ENCODE data around the gene RNF44. TPM values are rescaled to one million over a fixed set of nuclear protein-coding genes. Genes with fewer than 3 reads are reported as not detected.

RNF44 gene
- 103 TPM for total RNA-seq (ENCODE audit: unreplicated experiment)
- long read RNA-seq, partial matches to known transcripts = 2 of 8 reads
- long read RNA-seq, other reads (novel, unspliced or antisense) = 6 of 8 reads

DNA sequence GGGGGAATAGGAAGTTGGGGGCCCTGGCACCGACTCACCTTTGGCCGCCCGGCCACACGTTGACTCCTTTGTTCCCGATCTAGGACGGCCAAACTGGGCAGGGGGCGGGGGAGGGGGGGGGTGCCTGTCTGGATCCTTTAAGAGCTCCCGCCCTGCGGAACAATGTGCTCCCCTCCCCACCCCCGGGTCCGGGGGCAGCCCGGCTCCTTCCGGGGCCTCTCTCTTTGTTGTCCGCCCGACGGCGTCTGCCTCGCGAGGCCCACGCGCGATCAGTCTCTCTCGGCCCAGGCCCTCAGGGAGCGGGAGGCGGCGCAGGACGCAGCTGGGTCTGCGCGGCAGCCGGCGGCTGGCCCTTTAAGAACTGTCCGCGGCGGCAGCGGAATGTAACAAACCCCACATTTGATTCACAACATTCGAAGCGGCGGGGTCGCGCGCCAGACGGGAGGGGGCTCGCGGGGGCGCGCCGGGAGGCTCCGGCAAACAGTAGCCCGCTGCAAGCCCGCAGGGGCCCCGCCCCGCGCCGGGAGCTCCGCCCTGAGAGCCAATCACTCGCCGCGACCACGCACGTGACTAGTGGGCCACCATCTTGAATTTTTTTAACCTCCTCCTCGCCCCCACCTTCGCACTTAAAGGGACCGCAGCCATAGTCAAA is at the start of gene RNF44:
Gene RNF44 (minus strand): TSS at position 501 of the 652 bp plus-strand sequence. CDS start 4,930 bp downstream, outside the sequence.
- H3K4me1 Mint-ChIP-seq (ENCODE audit: unreplicated experiment) = peaks cover 63% of the 10 kb centered on the region
- TF ChIP-seq, protein P1, sequence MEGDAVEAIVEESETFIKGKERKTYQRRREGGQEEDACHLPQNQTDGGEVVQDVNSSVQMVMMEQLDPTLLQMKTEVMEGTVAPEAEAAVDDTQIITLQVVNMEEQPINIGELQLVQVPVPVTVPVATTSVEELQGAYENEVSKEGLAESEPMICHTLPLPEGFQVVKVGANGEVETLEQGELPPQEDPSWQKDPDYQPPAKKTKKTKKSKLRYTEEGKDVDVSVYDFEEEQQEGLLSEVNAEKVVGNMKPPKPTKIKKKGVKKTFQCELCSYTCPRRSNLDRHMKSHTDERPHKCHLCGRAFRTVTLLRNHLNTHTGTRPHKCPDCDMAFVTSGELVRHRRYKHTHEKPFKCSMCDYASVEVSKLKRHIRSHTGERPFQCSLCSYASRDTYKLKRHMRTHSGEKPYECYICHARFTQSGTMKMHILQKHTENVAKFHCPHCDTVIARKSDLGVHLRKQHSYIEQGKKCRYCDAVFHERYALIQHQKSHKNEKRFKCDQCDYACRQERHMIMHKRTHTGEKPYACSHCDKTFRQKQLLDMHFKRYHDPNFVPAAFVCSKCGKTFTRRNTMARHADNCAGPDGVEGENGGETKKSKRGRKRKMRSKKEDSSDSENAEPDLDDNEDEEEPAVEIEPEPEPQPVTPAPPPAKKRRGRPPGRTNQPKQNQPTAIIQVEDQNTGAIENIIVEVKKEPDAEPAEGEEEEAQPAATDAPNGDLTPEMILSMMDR (IDR thresholded peaks at IDR 0.05; ENCODE audit: unreplicated experiment) = no peak
- H3K27ac Mint-ChIP-seq (ENCODE audit: unreplicated experiment) = peak within 1 kb of the TSS; percentile 98
- peak within 1 kb of the TSS; percentile 96 for H3K4me3 Mint-ChIP-seq (ENCODE audit: unreplicated experiment)
- peaks cover 23% of the 10 kb centered on the region for H3K27me3 Mint-ChIP-seq (ENCODE audit: unreplicated experiment)
- no peaks in the 10 kb centered on the region for H3K9me3 Mint-ChIP-seq (ENCODE audit: unreplicated experiment)
- peaks cover 11% of the 10 kb centered on the region for H3K36me3 Mint-ChIP-seq (ENCODE audit: low read depth, unreplicated experiment)
- peak; percentile 98 for DNase-seq (ENCODE audit: low spot score)

DNA sequence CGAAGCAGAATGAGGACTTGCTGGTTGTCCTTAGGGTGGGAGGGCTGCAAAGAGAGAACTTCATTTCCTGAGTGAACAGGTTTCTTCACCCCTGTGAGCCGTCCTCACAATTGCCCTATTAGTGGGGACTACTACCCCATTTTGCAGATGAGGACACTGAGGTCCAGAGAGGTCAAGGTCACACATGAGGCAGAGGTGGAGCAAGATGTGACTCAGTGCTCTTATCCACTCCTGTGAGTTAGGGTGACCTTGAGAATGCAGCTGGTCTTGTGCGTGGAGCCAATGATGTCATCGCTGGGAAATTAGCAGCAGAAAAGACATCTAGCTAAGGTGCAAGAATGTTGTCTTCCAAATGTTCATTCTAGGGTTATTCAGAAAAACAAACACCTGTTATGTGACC is 45.9 kb upstream of the RNF44 start:
- Mint-ChIP-seq H3K36me3 (ENCODE audit: low read depth, unreplicated experiment) (peaks cover 1% of the 10 kb centered on the region), H3K27ac (ENCODE audit: unreplicated experiment) (no peak overlapping the region), H3K4me1 (ENCODE audit: unreplicated experiment) (no peaks in the 10 kb centered on the region), H3K27me3 (ENCODE audit: unreplicated experiment) (peaks cover 4% of the 10 kb centered on the region), H3K9me3 (ENCODE audit: unreplicated experiment) (no peaks in the 10 kb centered on the region), H3K4me3 (ENCODE audit: unreplicated experiment) (no peak overlapping the region)
- TF ChIP-seq, protein P1 (IDR thresholded peaks at IDR 0.05; ENCODE audit: unreplicated experiment) = no peak
- DNase-seq (ENCODE audit: low spot score) = no peak

DNA sequence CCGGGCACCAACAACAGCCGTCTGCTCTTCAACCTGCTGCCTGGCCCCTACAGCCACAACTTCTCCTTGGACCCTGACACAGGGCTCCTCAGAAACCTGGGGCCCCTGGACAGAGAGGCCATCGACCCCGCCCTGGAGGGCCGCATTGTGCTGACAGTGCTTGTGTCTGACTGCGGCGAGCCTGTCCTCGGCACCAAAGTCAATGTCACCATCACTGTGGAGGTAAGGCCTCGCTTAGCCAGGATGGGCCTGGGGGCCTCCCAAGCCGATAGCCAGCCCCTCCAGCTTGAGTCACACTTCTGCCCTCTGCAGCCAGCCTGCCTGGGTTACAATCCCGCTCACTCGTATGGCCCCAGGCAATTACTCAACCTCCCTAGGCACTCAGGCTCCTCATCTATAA is 44.2 kb upstream of the RNF44 start:
- H3K27ac Mint-ChIP-seq (ENCODE audit: unreplicated experiment) = no peak overlapping the region
- H3K36me3 Mint-ChIP-seq (ENCODE audit: low read depth, unreplicated experiment) = no peaks in the 10 kb centered on the region
- TF ChIP-seq, protein P1 (IDR thresholded peaks at IDR 0.05; ENCODE audit: unreplicated experiment) = no peak

DNA sequence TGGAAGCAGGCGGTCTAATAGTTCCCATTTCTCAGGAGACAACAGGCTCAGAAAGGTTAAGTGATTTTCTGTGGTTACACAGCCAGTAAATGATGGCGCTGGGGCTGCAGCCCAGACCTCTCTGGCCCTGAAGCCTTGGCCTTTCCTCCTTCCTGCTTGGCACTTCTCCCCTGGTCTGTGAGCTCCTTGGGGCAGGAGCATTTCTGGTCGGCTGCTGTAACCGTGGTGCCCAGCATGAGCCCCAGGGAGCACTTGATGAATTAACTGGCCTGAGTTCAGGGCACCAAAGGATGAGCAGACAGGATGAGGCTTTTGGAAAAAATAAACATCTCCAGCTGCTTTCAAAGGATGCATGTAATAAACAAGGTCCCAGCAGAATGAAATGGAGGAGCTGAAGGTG is 42.1 kb upstream of the RNF44 start:
- peaks cover 2% of the 10 kb centered on the region for H3K27me3 Mint-ChIP-seq (ENCODE audit: unreplicated experiment)
- H3K36me3 Mint-ChIP-seq (ENCODE audit: low read depth, unreplicated experiment) = no peaks in the 10 kb centered on the region
- TF ChIP-seq, protein P1 (IDR thresholded peaks at IDR 0.05; ENCODE audit: unreplicated experiment) = no peak
- no peaks in the 10 kb centered on the region for H3K4me1 Mint-ChIP-seq (ENCODE audit: unreplicated experiment)
- no peak overlapping the region for H3K27ac Mint-ChIP-seq (ENCODE audit: unreplicated experiment)
- no peak overlapping the region for H3K4me3 Mint-ChIP-seq (ENCODE audit: unreplicated experiment)
- no peak for DNase-seq (ENCODE audit: low spot score)
- no peaks in the 10 kb centered on the region for H3K9me3 Mint-ChIP-seq (ENCODE audit: unreplicated experiment)

More for the DNA sequence above, 44.2 kb upstream of the RNF44 start:
- Mint-ChIP-seq H3K9me3 (ENCODE audit: unreplicated experiment) (no peaks in the 10 kb centered on the region), H3K4me1 (ENCODE audit: unreplicated experiment) (no peaks in the 10 kb centered on the region), H3K27me3 (ENCODE audit: unreplicated experiment) (peaks cover 2% of the 10 kb centered on the region), H3K4me3 (ENCODE audit: unreplicated experiment) (no peak overlapping the region)
- DNase-seq (ENCODE audit: low spot score) = no peak

DNA sequence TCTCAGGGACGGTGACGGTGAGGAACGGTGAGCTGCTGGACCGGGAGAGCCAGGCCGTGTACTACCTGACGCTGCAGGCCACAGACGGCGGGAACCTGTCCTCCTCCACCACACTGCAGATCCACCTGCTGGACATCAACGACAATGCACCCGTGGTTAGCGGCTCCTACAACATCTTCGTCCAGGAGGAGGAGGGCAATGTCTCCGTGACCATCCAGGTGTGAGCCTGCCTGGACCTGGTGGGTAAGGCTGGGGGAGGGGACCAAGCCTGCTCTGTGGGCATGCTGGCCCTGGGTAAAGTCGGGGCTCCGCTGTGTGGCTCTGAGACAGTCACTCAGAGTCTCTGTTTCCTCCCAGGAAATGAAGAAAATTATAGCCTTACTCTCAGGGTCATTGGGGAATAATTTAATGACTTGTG is 41.2 kb upstream of the RNF44 start:
- TF ChIP-seq, protein P1 (IDR thresholded peaks at IDR 0.05; ENCODE audit: unreplicated experiment) = peak; percentile 72
- no peak overlapping the region for H3K4me3 Mint-ChIP-seq (ENCODE audit: unreplicated experiment)
- no peaks in the 10 kb centered on the region for H3K9me3 Mint-ChIP-seq (ENCODE audit: unreplicated experiment)
- no peaks in the 10 kb centered on the region for H3K4me1 Mint-ChIP-seq (ENCODE audit: unreplicated experiment)
- H3K27ac Mint-ChIP-seq (ENCODE audit: unreplicated experiment) = no peak overlapping the region
- peak; percentile 62 for DNase-seq (ENCODE audit: low spot score)
- H3K27me3 Mint-ChIP-seq (ENCODE audit: unreplicated experiment) = peaks cover 2% of the 10 kb centered on the region
- no peaks in the 10 kb centered on the region for H3K36me3 Mint-ChIP-seq (ENCODE audit: low read depth, unreplicated experiment)
